Cerebellar cortex (tissue), 1 donor: ENCODE results near the gene CCDC190.
"Not testable (repeated sequence)": the region's sequence is repeated elsewhere in the genome, so short reads cannot be mapped to it uniquely, and the experiment has no call there.

ENCODE experiments used
- DNase-seq: peaks from one replicate; pipeline ENCODE4 v3.0.0-alpha.2; 2015; ENCODE audit warnings: low spot score

Gene CCDC190

GRCh38 chr1:162877412-162877811 is 16.4 kb upstream of the CCDC190 start:
- DNase-seq = no peak

DNA sequence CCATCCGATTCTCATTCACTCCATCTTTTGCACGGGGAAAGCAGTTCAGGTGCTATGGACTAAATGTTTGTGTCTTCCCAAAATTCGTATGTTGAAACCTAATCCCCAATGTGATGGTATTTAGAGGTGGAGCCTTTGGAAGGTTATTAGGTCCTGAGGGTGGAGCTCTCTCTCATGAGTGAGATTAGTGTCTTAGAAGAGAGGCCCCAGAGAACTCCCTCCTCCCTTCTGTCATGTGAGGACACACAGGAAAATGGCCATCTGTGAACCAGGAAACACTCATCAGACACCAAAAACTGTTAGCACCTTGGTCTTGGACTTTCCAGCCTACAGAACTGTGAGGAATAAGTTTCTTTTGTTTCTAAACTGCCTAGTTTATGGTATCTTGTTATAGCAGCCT is 15.8 kb upstream of the CCDC190 start:
- no peak for DNase-seq

GRCh38 chr1:162873671-162874666 is 13.0 kb upstream of the CCDC190 start:
- no peak for DNase-seq

GRCh38 chr1:162872981-162873380 is 12.0 kb upstream of the CCDC190 start:
- DNase-seq = no peak

DNA sequence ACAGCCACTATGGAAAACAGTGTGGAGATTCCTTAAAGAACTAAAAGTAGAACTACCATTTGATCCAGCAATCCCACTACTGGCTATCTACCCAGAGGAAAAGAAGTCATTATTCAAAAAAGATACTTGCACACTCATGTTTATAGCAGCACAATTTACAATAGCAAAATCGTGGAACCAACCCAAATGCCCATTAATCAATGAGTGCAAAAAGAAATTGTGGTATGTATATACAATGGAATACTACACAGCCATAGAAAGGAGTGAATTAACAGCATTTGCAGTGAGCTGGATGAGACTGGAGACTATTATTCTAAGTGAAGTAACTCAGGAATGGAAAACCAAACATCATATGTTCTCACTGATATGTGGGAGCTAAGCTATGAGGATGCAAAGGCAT is 10.4 kb upstream of the CCDC190 start:
- DNase-seq = not testable (repeated sequence)

DNA sequence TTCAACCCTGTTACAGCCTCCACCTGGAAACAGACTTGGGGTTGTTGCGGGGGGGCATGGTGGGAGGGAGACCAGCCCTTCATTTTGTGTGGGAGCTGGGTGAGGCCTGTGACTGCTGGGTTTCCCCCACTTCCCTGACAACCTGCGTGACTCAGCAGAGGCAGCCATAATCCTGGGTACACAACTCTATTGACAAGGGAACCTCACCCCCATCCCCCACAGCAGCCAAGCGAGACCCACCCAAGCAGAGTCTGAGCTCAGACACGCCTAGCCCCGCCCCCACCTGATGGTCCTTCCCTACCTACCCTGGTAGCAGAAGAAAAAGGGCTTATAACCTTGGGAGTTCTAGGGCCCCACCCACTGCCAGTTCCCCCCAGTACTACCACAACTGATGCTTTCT is 8.0 kb upstream of the CCDC190 start:
- no peak for DNase-seq

DNA sequence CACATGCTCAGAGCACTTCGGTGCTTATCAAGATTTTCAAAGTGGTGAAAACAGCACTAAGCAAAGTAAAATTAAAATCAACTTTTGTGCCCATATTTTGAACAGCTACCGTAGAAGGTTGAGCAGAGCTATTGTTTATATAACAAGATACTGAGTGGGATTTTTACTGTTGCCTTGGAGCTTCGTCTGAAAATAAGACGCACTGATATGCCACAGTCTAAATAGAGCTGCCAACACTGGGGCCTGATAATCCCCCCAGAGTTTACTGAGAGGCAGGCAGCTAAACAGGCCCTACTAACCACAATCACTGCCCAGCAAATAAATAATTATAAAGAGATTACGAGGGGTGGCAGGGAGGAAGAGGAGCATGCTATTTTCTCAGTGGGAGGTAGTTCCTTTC is 650 bp upstream of the CCDC190 start:
- DNase-seq = no peak

- DNase-seq = no peak
Measured at GRCh38 chr1:162859191-162859590, 1.8 kb downstream of the CCDC190 start.

DNA sequence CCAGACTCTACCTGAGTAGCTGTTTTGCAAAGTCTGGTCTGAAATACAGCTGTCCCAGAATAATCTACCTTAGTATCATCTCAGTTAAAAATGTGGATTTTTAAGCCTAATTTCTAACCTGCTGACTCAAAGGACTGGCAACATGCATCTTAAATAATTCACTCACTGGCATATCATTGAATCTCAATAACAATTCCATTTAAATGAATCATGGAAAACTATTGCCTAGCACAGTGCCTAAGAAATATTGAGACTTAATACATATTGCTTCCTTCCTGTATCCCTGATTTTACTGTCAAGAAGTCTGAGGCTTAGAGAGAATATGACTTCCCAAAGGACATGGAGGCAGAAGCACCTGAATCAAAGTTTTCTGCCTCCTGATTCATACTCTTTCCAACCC is 3.1 kb downstream of the CCDC190 start:
- no peak for DNase-seq

DNA sequence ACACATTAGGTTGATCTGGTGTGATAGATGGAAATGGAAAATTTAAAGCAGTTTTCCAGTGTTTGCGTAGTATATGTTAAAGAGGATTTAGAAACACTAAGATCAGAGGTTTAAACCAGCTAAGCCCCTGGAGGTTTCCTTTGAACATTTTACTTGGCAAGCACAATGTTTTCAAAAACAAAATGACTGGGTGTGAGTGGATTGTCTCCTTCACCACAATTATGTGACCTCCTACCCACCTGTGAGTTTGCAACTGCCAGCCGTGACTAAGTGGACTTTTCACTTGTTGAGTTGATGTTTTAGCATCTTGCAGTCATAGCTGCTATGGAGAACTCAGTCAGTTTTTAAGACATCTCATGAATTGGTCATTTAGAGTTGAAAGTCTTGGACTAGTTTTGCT is 4.7 kb downstream of the CCDC190 start:
- DNase-seq = no peak

- DNase-seq = no peak
Measured at GRCh38 chr1:162855461-162856150, 5.4 kb downstream of the CCDC190 start.

DNA sequence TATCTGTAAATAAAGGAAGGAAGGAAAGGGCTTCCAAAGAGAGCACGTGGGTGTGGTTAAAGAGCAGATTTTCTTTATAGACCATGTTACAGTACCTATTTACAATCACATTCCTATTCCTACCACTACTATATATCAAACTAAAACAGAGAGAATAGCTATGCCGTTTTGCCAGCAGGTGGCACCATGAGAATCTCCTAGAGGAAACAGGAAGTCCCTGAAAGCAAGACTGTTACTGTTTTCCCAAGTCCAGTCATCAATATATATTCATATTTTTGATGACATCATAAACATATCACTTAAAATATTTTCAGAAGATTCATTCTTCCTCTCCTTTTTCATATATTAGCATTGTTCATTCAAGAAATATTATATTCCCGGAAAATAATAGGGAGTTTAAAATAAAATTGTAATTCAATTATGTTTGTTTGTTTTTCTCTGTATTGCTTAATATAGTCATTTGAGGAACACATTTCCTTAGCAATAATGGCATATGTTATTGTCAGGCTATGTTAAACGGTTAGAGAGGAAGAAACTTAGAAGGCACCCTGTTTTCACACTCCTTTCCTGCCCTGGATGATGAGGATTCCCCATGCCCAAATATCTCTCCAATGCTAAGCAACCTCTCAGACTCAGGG is 6.6 kb downstream of the CCDC190 start:
- DNase-seq = peak; percentile 38

GRCh38 chr1:162851341-162851740 is 9.6 kb downstream of the CCDC190 start:
- no peak for DNase-seq

DNA sequence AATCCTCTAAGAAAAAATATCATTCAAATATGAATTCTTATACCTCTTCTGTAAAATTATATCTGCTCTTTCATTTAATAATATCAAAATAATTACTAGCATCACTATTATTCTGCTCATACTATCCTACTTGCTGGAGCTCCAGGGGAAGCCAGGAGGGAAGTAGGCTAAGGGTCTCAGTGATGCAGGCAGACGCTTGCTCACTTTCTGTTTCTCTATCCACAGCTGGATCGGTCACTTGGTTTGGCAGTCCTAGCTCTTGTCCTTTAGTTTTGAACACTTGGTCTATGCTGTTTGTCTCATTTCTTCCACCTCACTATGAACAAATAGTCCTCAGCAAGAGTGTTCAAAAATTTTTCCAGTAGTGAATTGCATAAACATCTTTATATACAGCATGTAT is 11.3 kb downstream of the CCDC190 start:
- no peak for DNase-seq

GRCh38 chr1:162847839-162848453 is 13.0 kb downstream of the CCDC190 start:
- DNase-seq = peak; percentile 70

- DNase-seq = no peak
Measured at GRCh38 chr1:162846256-162847212, 14.4 kb downstream of the CCDC190 start.

DNA sequence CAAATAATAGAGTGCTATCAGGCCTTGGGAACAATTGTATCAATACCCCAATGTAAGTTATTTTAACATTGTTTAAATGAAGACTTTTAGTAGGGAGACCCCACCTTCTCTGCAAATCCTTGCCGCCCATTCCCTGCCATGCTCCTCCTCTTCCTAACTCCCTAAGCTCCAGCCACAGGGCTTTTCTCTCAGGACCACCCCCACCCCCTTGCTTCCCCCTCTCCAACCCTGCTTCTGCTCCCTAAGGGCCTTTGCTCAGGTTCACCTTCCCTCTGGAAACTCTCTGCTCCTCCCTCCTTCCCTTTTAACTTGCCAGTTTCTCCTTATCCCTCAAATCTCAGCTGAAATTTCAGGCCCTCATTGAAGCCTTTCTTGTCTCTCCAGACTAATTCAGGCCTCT is 16.8 kb downstream of the CCDC190 start:
- DNase-seq = no peak

GRCh38 chr1:162840250-162840839 is 20.6 kb downstream of the CCDC190 start:
- DNase-seq = no peak

DNA sequence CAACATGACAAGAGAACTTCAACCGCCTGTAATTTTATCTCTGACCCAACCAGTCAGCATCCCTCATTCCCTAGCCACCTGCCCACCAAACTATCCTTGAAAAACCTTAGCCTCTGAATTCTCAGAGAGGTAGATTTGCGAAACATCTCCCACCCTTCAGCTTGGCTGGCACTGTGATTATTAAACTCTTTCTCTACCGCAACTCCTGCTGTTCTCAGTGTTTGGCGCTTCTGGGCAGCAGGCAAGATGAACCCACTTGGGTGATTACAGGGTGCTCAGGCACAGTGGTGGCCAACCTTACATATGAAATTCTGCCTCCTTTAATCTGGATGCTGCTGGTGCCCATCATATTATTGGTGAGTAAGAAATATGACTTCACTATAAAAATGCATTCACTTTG is 22.1 kb downstream of the CCDC190 start:
- DNase-seq = no peak

- DNase-seq = no peak
Measured at GRCh38 chr1:162835157-162835899, 25.6 kb downstream of the CCDC190 start.
